Neural crest cell (in vitro differentiated cells): ENCODE results near the gene MCRS1. TPM values are rescaled to one million over a fixed set of nuclear protein-coding genes. Genes with fewer than 3 reads are reported as not detected.
"Not testable (repeated sequence)": the region's sequence is repeated elsewhere in the genome, so short reads cannot be mapped to it uniquely, and the experiment has no call there.

Experiments
- DNase-seq: peaks from one replicate; pipeline ENCODE4 v3.0.0; 2021; ENCODE audit warnings: low read depth, mixed read lengths, low spot score
- H3K27ac Mint-ChIP-seq: one replicate; pipeline ENCODE4 v1.8.0; 2021; ENCODE audit warnings: mild to moderate bottlenecking, mixed read lengths; ENCODE audit not compliant: unreplicated experiment
- H3K27me3 Mint-ChIP-seq: 2 replicates; pipeline ENCODE4 v1.8.0; 2021; ENCODE audit warnings: low read depth, mild to moderate bottlenecking, mixed read lengths
- H3K36me3 Mint-ChIP-seq: 2 replicates; pipeline ENCODE4 v1.8.0; 2021; ENCODE audit warnings: low read depth, mild to moderate bottlenecking, mixed read lengths
- H3K4me1 Mint-ChIP-seq: 2 replicates; pipeline ENCODE4 v1.8.0; 2021; ENCODE audit warnings: mixed read lengths
- H3K4me3 Mint-ChIP-seq: one replicate; pipeline ENCODE4 v1.8.0; 2021; ENCODE audit warnings: mild to moderate bottlenecking, mixed read lengths
- H3K9me3 Mint-ChIP-seq: 2 replicates; pipeline ENCODE4 v1.8.0; 2021; ENCODE audit warnings: mixed read lengths
- CTCF ChIP-seq: fragments of 200-600 bp; sonication (generic); conservative IDR thresholded peaks from 2 replicates; pipeline ENCODE4 v1.5.0; 2021; ENCODE audit warnings: antibody characterized with exemption, mild to moderate bottlenecking
- total RNA-seq: library from RNA; stranded (reverse); gene quantifications from 2 replicates; pipeline ENCODE4 v1.2.1, GENCODE V29; 2021

Gene MCRS1
- total RNA-seq, 1 donor from 2014 or later, result 95.3 TPM

DNA sequence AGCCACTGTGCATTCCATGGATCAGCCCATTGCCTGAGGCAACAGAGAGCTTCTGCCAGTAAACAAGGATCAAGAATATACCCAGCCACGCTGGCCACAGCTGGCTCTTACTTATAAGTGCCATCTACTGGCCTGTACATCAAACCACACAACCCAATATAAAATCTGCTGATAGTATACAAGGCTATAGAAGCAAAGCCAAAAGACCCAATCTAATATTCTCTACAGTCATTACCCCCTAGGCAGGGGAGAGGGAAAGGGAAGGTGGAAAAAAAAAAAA lies 41.9 kb upstream of the MCRS1 start:
- Mint-ChIP-seq H3K4me3 (no peak overlapping the region), H3K4me1 (peaks cover 16% of the 10 kb centered on the region), H3K27me3 (peaks cover 2% of the 10 kb centered on the region), H3K27ac (no peak overlapping the region), H3K9me3 (peaks cover 13% of the 10 kb centered on the region), H3K36me3 (peaks cover 11% of the 10 kb centered on the region)
- no peak for TF ChIP-seq CTCF
- DNase-seq, result no peak

DNA sequence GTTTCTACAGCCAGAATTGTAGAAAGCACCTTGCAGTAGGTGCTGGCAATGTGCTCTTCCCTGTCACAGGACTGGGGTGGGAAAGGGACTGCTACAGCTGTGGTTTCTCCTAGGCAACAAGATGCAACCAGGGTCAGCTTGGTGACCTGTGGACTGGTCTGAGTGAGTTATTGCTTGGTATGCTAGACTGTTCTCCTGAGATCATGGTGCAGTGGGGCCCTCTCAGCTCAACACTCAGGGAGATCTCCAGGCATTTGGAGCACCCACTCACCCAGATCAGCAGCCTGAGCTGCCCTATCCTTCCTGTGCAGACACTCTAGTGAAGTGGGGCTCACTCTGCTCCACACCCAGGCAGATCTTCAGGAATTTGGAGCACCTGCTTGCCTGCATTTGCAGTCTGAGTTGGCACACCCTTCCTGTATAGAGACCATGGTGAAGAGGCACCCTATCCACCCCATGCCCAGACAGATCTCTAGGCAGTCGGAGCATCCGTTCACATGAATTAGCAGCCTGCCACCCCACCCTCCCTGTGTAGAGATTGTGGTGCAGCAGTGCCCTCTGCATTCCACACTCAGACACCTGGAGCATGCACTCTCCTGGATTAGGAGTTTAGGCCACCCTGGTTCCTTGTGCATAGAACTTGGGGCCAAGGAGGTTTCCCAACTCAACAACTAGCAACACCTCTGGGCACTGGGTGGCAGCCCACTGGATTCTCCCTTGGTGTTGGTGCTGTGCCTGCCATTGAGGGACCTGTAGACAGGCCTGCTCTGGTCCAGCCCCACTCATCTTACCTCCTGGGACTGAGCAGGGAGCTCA lies 41.3 kb upstream of the MCRS1 start:
- DNase-seq, result no peak

GRCh38 chr12:49605539-49605938 lies 37.6 kb upstream of the MCRS1 start, which contains the start of gene FAM186B:
Gene FAM186B (minus strand): TSS chr12:49605639. CDS start chr12:49605477, 162 bp downstream.
- H3K27ac Mint-ChIP-seq, H3K36me3 Mint-ChIP-seq, H3K4me1 Mint-ChIP-seq, DNase-seq, H3K9me3 Mint-ChIP-seq, H3K4me3 Mint-ChIP-seq, H3K27me3 Mint-ChIP-seq: not testable (repeated sequence)

More for the DNA sequence above, 41.3 kb upstream of the MCRS1 start:
- peaks cover 16% of the 10 kb centered on the region for H3K4me1 Mint-ChIP-seq
- peaks cover 11% of the 10 kb centered on the region for H3K36me3 Mint-ChIP-seq
- H3K27me3 Mint-ChIP-seq, result peaks cover 2% of the 10 kb centered on the region
- H3K27ac Mint-ChIP-seq, result no peak overlapping the region
- no peak for TF ChIP-seq CTCF
- peaks cover 13% of the 10 kb centered on the region for H3K9me3 Mint-ChIP-seq
- H3K4me3 Mint-ChIP-seq, result no peak overlapping the region

- H3K27ac Mint-ChIP-seq, result no peak overlapping the region
- no peaks in the 10 kb centered on the region for H3K27me3 Mint-ChIP-seq
Measured at GRCh38 chr12:49604856-49605255, 36.9 kb upstream of the MCRS1 start.

GRCh38 chr12:49603721-49604120 lies 35.8 kb upstream of the MCRS1 start:
- Mint-ChIP-seq H3K27me3 (no peaks in the 10 kb centered on the region), H3K36me3 (peaks cover 7% of the 10 kb centered on the region), H3K27ac (no peak overlapping the region), H3K4me1 (no peaks in the 10 kb centered on the region), H3K4me3 (no peak overlapping the region), H3K9me3 (no peaks in the 10 kb centered on the region)
- DNase-seq, result no peak
- no peak for TF ChIP-seq CTCF

More at GRCh38 chr12:49604856-49605255, 36.9 kb upstream of the MCRS1 start:
- DNase-seq, result no peak
- H3K36me3 Mint-ChIP-seq, result peaks cover 8% of the 10 kb centered on the region
- H3K4me1 Mint-ChIP-seq, result peaks cover 5% of the 10 kb centered on the region
- H3K4me3 Mint-ChIP-seq, result no peak overlapping the region
- peaks cover 1% of the 10 kb centered on the region for H3K9me3 Mint-ChIP-seq
- no peak for TF ChIP-seq CTCF

DNA sequence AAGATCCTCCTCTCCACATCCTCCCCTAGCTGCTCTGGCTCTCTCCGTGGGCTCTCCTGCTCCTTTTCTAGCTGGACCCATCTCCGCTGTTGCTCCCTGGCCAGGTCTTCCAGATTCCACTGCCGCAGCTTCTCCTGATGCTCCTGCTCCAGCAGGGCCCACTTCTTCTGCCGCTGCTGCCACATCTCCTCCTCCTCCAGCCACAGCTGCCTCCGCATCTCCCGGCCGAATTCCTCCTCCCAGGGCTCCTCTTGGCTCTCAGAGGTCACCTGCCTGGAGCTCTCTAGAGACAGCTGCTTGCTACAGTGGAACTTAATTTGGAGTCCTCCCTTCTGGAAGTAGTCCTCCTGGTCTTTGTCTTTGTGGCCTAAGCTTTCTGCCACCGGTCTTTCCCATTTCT lies 32.0 kb upstream of the MCRS1 start:
- no peak for TF ChIP-seq CTCF
- Mint-ChIP-seq H3K4me3 (no peak overlapping the region), H3K9me3 (no peaks in the 10 kb centered on the region), H3K4me1 (no peaks in the 10 kb centered on the region), H3K36me3 (peaks cover 9% of the 10 kb centered on the region), H3K27ac (peak overlapping the region; percentile 92), H3K27me3 (no peaks in the 10 kb centered on the region)
- no peak for DNase-seq
